AG10803 (cell line): ENCODE data around the gene RNF8.
"Not testable (repeated sequence)": the region's sequence is repeated elsewhere in the genome, so short reads cannot be mapped to it uniquely, and the experiment has no call there.

Experiments used
- DNase-seq: peaks from one replicate; pipeline ENCODE4 v3.0.0; 2010; ENCODE audit warnings: low read depth
- H3K4me3 ChIP-seq: 2 replicates; pipeline ENCODE4 v1.5.1; 2011; ENCODE audit warnings: mild to moderate bottlenecking, low read length, control low read depth
- CTCF ChIP-seq: conservative IDR thresholded peaks from 2 replicates; pipeline ENCODE4 v1.5.1; 2011; ENCODE audit warnings: mild to moderate bottlenecking, low read length, control low read depth, inconsistent platforms

Gene RNF8

GRCh38 chr6:37435373-37435772, 81.6 kb downstream of the RNF8 start:
- H3K4me3 ChIP-seq, result no peak overlapping the region
- DNase-seq, result no peak

GRCh38 chr6:37435816-37436215, 82.0 kb downstream of the RNF8 start:
- no peak for DNase-seq
- H3K4me3 ChIP-seq, result no peak overlapping the region
- no peak; the same call in 1 of the 2 replicates for TF ChIP-seq CTCF

More at GRCh38 chr6:37435373-37435772, 81.6 kb downstream of the RNF8 start:
- no peak for TF ChIP-seq CTCF

GRCh38 chr6:37438930-37439329, 85.1 kb downstream of the RNF8 start:
- no peak for TF ChIP-seq CTCF
- no peak for DNase-seq
- H3K4me3 ChIP-seq, result no peak overlapping the region

GRCh38 chr6:37441651-37442050, 87.9 kb downstream of the RNF8 start:
- TF ChIP-seq CTCF, result no peak
- no peak overlapping the region for H3K4me3 ChIP-seq
- DNase-seq, result no peak

GRCh38 chr6:37442416-37443215, 88.8 kb downstream of the RNF8 start:
- TF ChIP-seq CTCF, result no peak
- DNase-seq, result no peak
- H3K4me3 ChIP-seq, result peak overlapping the region; percentile 34

GRCh38 chr6:37443216-37443542, 89.4 kb downstream of the RNF8 start:
- DNase-seq, result not testable (repeated sequence)
- H3K4me3 ChIP-seq, result peak overlapping the region; percentile 34
